Activated effector memory CD4-positive, alpha-beta T cell treated with anti-CD3 and anti-CD28 coated beads, Interleukin-2, amount 50 U/mL, for 16 hours (primary cell): ENCODE data around the gene ANKH.
A peak's percentile ranks its signal among the peaks of the same experiment; 100 is the strongest.

Source experiments
- DNase-seq: peaks from one replicate; pipeline ENCODE4 v3.0.0-alpha.2; 2020

Gene ANKH

DNA sequence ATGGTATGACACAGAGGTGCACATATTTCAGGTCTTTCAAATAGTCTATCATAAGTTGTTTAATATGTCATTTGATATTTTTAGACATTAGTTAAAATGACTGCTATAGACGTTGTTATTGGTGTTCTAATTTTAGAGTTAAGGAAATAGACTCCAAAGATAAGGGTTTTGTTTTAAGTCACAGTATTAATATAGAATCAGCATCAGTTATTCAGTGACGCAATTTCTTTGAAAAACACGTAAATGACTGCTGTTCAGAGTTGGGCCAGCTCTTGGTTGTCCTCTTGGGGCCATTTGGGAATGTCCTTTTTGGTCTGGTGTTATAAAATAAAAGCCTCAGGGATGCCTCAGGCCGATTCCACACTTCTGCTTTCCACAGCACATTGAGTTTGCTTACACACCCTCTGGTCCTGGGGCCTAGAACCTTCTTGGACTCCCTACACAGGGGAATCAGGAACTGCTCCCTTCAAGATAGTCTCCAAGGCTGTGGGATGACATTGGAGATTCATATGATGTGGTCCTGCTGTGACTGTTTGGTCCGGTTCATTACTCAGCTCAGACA, 192.7 kb downstream of the ANKH start:
- DNase-seq: no peak

DNA sequence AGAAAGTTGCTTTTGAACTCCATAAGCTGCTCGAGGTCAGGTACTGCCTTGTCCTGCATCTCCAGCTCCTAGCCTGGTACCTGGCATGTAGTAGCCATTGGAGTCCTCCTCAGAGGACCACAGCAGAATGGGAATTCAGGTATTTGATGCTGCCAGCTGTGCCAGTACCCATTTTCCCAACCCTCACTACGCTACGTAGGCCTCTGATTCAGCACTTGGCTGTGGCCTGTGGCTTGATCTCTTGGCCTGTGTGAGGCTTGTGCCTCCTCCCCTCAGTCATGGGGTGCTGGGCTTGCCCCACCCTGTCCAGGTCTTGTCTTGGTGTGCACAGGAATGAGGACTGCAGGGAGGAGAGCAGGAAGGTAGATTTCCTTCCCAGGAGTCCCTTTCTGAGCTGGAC, 195.3 kb downstream of the ANKH start:
- peak; percentile 69 for DNase-seq

DNA sequence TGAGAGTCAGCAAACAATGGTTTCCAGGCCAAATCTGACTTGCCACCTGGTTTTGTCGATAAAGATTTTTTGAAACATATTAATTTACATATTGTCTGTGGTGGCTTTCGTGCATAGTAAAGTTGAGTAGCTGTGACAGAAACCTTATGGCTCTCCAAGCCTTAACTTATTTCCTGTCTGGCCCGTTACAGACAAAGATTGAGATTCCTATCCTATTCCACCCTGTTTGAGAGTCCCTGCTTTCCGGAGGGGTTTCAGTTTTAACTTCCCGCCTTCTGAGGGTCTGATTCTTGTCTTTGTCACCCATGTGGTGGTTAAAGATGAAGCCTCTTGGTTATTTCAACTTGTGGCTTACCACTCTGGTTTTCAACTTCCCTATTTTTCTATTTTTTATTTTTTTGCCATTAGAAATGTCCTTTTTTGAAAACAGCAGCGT, 195.7 kb downstream of the ANKH start:
- DNase-seq: no peak

DNA sequence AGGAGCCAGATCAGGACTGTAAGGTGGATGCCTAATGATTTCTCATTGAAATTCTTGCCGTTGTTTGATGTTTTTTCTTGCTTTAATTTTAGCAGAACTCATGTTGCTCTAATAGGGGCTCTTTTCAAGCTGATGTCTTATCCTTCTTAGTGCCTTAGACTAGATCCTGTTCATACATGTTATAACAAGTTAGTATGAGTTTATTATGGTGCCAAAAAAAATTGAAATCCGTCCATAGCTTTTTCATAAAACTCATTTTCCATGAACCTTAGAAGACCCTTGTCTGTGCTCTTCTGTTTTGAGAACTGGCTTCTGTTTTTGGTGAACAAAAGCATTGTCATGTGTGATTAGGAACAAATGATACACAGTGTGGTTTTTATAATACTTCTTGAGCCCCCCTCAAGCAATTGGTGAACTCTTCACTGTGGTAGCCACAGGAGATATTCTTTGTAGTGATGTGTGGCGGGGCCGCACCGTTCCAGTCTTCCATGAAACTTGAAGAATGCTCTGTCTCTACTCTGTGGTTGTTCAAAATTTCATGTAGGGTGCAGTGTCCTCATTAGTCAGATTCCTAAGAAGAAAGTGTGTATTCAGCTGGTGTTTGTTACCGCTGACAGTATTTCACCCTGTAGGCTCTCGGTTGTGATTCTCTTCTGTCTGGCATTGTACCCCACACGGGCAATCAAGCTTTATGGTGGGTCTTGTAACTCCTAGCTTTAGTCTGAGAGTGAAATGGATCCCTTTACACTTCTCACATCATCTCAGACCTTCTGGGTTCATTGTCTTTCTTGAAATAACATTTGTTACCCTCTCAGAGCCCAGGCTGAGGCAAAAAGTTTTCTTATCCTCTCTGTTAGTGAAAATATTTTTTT, 196.4 kb downstream of the ANKH start:
- DNase-seq: no peak

DNA sequence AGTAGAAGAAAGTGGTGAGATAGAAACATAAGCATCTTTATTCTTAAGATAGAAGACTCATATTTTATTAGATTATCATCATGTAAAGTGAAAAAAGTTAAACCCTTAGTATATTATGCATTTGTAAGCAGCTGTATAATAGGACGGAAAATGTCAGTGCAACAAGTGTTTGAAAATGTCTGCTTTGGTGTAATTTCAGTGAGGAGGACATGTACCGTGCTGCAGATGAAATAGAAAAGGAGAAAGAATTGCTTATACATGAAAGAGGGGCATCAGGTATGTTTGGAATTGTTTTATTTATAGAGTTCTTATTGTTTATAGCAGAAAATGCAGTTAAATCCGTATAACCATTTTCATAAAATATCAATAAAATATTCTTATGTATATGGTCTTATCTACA, 198.1 kb downstream of the ANKH start:
- no peak for DNase-seq

DNA sequence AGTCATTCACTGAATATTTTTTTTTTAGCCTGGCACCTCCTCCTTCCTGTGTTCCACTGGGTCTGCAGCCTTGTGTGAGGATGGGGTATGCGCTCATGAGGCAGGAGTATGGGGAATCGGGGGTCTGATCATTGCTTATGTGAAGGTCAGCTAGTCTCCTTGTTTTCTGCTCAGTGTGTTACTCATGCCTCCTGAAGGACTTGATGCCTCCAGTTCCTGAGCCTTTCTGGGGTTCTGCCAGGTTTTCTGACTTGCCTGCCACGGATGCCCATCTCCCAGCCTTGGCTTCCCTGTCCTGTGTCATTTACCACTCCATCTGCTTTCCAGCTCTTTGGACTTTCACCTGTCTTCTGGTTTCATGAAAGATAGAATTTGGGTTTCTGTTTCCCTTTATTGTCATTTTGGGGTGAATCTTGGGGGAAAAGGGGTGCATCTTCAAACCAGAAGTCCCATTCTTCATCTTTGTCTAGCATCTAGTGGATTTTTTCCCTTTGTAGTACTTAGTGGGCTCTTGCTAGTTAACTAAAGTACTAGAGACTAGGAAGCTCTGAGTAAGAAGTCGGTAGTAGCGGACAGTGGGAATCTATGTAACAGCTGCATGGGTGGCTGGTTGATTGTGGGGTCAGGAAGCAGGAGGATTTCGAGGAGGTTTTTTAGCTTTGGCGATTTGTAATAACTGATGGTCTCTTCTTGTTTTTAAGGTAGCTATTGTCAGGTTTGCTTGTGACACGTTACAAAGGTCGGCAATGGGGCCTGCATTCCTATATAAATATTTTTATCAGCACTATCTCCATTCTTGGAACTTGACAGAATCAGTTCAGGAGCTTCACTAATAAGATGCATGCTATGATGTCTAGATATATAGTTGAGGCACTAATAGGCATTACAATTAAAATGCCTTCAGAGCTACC, 198.8 kb downstream of the ANKH start:
- DNase-seq: no peak

DNA sequence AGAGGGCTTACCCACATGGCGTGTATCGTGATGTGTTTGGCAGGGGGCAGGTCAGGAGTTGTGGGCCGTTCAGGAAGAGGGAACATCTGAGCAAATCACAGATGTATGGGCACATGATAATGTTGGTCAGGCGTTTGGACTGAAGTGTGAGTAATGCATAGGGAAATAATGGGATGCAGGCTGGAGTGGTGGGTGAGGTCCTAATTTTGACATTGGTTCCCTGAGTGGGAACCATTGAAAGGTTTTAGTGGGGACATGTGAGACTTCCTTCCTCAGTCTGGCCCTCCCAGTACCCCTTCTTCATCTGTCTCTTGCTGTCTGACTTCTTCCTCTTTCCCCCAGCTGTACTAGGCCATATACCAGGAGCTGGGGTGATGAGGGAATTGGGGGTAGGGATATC, 199.5 kb downstream of the ANKH start:
- no peak for DNase-seq

DNA sequence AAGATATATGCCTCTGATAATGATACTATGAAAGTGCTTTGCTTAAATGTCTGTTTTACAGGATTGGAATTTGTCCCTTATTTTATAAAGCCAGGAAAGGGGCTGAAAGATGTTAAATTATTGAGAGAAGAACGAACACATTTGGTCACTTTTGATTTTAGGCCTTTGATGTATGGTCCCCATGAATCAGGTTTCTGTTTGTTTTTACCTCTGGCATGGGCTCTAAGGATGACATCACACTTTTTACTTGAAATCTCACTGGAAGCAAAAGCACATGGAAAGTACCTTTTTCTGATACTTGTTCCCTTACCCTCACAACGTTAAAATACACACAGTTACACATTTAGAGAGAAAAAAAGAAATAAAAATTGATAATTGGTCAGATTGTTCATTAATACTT, 200.2 kb downstream of the ANKH start:
- DNase-seq: no peak

DNA sequence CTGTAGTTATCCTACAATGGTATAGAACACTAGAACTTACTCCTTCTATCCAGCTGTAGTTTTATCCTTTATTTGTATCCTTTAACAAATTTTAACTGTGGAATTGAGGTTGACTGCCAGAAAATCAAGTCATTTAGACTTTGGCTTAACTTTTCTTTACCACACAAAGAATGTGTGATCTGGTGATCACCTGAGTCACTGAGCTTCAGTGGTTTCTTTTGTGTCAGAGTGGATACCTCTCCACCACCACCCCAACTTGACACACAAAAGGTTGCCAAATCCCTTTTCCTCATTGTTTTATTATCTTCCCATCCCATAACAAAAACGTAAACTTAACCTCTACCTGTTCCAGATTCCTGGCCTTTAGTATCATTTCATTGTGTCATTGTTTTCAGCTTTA, 201.6 kb downstream of the ANKH start:
- no peak for DNase-seq

DNA sequence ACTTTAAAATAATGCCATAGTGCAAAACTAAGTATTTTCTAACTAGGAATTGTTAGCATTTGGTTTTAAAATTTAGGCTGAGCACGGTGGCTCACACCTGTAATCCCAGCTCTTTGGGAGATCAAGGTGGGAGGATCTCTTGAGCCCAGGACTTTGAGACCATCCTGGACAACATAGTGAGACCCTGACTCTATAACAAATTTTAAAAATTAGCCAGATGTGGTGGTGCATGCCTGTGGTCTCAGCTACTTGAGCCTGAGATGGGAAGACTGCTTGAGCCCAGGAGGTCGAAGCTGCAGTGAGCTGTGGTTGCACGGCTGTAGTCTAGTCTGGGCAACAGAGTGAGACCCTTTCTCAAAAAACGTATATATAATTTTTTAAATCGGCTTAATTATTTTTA, 202.2 kb downstream of the ANKH start:
- DNase-seq: no peak

DNA sequence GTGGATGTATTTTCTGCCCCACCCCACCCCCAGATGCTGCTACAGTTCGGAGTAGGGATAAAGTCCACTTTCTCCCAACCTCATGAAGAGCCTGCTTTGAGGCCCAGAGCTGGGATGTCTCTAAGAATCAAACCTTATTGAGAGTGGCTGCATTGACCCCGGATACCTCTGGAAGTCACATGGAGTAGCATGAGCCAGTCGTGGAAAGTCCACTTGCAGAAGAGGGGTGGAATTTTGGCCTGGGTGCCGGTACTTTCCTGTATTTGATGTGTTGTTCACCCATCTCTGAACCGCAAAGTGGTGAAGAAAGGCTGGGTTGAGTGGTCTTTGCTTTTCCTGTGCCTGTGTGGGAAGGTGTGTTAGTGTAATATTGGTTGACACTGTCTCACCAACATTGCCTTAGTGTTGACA, 203.4 kb downstream of the ANKH start:
- peak; percentile 69 for DNase-seq

DNA sequence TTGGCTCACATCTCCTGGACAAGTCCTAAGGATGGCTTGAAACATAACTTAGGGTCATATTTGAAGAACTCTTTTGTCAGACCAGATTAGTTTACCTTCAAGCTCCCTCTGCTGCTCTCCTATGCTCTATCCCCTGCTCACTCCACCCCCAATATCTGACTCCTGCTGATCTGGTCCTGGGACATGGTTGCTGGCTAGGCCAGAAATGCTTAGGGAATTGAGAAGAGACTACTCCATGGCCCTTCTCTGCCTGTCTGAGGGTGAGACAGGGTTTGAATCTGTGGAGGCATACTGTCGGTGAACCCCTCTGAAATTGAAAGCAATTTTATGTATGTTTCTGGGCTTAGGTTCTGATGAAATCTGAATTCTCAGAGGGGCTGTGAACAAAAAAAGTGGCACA, 203.8 kb downstream of the ANKH start:
- DNase-seq: no peak

DNA sequence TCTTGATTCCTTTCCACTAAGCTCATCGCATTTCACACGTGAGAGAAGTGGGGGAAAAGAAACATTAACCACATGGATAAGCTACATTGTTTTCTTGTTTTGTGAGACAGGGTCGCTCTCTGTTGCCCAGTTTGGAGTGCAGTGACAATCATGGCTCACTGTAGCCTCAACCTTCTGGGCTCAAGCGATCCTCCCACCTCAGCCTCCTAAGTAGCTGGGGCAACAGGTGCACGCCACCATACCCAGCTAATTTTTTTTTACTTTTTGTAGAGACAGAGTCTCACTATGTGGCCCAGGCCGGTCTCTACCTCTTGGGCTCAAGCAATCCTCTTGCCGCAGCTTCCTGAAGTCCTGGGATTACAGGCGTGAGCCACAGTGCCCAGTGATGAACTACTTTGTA, 204.3 kb downstream of the ANKH start:
- no peak for DNase-seq

DNA sequence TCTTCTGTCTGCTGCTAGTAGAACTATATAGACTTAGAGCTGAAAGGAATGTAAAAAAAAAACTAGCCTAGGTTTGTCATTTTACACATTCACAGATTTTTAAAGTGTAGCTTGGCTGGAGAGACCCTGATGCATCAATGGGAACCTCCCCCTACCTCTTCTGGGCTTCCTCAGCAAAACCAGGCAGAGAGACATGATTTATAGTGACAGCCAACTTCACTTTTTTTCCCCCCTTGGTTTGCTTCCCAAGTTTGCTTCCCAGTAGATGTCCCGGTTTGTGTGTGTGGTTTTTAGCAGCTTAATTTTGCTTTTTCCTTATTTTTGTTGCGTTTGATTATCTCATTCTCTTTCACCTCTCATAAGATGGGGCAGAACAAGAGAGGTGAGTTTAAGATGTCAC, 205.2 kb downstream of the ANKH start:
- no peak for DNase-seq

DNA sequence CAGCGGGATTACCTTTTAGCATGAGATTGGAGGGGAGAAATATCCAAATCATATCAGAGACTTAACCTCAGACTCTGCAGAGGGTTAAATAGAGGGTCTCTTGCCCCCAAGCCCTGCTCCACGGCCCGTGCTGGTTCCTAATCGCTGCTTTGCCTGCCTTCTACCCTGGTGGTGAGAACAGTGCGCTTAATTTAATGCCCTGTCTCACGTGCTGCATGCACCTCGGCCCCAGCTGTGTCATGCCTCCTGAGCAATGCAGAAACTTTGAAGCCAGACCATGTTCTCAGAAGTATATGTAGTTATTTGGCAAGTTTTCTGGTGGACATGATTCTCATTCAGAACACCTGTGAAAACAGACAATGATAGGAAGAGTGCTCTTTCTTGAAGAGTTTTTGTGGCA, 205.6 kb downstream of the ANKH start:
- peak; percentile 85 for DNase-seq

DNA sequence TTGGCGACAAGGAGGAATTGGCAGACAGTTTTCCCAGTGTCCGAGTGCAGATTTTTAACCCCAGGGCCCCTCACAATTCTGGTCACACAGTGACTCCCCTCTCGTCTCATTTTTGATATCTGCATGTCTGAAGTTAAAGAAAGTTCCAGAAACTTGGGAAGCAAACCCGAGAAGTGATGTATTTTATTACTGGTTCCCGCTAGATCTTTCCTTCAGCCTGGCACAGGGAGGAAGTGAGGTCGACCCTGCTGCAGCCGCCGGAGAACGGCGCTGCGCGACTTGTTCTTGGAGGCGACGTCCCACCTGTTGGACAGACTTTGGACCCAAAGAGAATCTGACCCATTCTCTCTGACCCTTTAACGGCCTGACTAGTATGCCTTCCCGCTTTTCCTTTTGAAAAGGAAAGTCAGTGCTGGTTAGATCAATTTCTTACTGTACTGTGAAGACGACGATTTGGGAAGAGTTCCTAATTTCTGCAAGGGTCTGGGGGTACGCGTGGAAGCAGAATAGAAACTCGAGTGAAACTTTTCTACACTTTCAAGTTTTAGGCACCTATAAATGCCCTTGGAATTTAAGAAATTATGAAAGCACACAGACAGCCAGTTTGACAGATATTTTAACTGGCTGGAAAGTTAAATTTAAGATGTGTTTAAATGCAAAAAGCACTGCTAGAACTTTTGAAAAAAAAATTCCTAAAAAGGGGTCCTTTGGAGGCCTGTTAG, 206.3 kb downstream of the ANKH start:
- peak; percentile 78 for DNase-seq

DNA sequence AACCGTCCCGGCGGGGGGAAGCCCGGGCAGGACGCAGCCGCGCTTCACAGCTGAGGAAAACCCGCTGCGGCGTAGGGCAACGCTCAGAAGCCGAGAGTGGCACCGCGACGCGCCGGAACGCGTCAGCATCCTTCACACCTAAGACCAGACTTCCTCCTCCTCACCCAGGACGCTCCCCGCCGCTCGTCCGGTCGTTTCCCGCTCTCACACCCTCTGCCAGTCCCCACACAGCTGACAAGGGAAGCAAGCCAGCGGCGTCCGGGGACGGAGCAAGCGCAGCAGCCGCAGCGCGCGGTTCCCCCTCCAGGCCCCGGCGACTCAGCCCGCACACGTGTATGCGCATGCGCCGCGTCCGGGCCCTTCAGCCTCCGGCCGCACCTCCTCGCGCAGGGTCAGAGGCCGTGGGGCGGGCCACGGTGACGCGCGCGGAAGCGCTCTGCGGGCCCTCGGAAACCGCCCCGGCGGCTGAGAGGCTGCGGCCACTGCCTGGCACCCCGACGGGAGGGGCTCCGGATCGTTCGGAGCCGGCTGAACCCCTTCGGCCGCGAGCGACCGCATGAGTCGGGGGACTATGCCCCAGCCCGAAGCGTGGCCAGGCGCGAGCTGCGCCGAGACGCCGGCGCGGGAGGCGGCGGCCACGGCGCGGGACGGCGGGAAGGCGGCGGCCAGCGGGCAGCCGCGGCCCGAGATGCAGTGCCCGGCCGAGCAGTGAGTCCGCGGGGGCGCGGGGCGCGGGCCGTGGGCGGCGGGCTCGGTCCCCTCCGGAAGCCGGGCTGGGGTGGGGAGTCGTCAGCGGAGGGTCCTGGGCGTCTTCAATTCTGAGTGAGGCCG, 207.1 kb downstream of the ANKH start, which contains the start of gene OTULIN:
Gene OTULIN, plus strand, starts transcription at position 449 of the 831 bp plus-strand sequence. Its CDS starts 108 bp downstream, at position 557.
- DNase-seq: peak; percentile 95

DNA sequence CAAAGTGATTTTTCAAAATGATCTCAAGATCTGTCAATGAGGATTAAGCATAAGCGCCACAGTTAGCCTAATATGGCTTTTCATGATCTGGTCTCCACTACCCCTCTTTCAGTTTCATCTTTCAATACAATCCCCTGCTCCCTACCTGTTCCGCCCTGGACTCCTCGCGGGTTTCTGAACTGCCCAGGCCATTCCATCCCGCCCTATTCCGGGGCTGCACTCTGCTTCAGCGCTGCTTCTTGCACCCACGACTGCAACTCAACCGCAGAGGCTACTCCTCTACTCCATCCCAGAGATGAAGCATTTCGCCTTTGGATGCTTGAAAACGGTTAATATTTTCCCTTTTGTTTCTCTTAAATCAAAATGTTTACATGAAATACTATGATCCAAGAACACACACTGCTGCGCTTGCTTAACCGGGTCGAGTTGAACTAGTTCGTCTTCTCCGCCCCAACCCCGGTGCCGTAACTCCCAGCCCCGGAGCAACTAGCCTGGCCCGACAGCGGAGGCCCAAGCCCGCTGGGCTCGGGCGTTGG, 207.8 kb downstream of the ANKH start:
- peak; percentile 66 for DNase-seq

DNA sequence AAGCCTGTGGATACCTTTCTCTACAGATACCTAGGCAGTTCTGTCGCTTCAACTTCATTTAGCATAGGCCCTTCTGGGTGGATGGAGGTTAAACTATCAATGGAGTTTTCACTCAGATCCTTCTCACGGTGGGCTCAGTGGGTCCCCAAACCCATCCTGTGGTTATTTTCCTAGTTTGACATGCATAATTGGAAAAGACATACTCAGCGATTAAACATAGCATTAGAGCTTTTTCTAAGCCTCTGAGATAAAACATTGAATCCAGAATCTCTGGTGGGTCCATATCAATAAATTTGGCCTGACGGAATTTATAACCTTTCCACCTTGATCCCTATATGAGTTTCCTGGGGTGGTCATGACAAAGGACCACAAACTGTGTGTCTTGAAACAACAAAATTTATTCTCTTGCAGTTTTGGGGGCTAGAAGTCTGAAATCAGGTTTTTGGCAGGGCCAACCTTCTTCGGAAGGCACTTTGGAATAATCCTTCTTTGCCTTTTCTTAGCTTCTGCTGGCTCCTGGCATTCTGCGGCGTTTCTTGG, 208.8 kb downstream of the ANKH start:
- no peak for DNase-seq

DNA sequence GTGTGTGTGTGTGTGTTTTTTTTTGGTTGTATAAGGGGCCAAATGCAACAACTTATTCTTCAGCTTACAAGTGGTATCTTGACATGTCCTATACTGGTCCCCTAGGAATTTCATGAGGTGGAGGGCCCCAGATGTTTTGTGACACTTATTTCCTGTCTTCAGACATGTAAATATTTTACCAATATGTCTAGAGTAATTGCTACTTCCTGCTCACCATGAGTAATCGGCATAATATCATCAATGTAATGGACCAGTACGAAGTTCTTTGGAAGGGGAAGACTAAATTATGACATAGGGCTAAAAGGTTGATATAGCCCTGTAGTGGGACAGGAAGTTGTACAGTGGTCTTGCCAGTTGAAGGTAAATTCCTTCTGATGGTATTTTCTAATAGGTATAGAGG, 210.7 kb downstream of the ANKH start:
- DNase-seq: no peak
